ENCODE measurements around the gene NINJ2.
"Not testable (repeated sequence)": the region's sequence is repeated elsewhere in the genome, so short reads cannot be mapped to it uniquely, and the experiment has no call there.

The NINJ2 gene

DNA sequence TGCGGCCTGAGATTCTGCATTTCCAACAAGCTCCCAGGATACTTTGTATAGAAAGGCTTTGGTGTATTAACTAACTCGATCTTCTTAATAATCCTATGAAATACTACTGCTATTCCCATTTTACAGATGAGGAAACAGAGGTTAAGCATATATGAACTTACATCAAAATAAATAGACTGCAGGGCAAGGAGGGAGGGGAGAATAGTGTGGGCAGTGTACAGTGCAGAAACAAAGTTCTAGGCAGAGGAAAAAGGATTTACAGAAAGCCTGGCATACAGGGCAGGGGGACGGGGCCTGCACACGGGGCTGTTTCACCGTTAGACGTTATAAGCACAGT, 19.0 kb downstream of the NINJ2 start:
- no peaks in the 10 kb centered on the region for H3K27me3 ChIP-seq (ENCODE audit: insufficient read depth, insufficient read length)
- peak overlapping the region; percentile 81 for H3K4me3 ChIP-seq (ENCODE audit: insufficient read length, low read depth)
- peaks cover 7% of the 10 kb centered on the region for H3K4me1 ChIP-seq (ENCODE audit: insufficient read depth, insufficient read length)
- no peak for DNase-seq (ENCODE audit: low read depth, low spot score)
- peak overlapping the region; percentile 7 for H3K9ac ChIP-seq (ENCODE audit: insufficient read length, low read depth)
- peaks cover 25% of the 10 kb centered on the region for H3K36me3 ChIP-seq (ENCODE audit: insufficient read depth, insufficient read length, low read length)
- TF ChIP-seq SUZ12 (IDR thresholded peaks at IDR 0.05; ENCODE audit: extremely low read depth, insufficient read depth, insufficient read length), result no peak
- no peak for TF ChIP-seq YY1 (IDR thresholded peaks at IDR 0.05; ENCODE audit: insufficient read depth, insufficient read length)
- no peak for TF ChIP-seq ZNF274 (IDR thresholded peaks at IDR 0.05; ENCODE audit: low read depth, low read length)
- H3K9me3 ChIP-seq (ENCODE audit: insufficient read depth, low read length), result no peaks in the 10 kb centered on the region

DNA sequence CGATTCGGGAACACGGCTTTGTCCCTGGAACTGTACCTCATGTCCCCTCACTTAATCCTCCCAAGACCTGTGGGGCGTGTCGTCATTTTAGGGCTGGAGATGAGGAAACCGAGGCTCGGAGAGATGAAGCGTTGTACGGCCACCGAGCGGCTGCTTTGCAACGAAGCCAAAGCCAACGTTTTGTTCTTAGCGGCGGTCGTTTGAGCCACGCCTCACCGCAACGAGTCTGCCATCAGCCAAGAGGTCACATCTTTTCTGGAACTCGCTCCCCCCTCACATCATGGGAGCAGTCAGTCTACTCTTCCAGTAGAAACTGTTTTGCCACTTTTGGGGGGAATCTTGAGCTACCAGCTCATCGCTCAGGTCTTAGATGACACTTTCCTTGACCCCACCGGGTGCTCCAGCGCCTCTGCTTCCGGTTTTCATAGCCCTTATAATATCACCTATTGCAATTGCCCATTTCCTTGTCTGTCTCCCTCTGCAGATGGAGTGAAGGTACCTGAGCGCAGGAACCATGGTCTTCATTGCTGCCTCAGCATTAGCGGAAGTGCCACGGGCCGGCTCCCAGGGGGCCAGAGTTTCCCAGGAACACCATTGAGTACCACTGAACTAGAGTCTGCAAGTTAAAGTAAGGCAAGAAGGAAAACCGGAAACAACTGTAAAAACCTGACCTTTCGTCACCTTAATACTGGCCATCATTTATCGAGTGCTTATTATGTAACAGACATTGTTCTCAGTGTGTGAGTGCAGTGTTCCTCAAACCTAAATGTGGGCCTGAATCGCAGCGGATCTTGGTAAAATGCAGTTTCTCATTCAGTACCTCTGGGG, 19.6 kb downstream of the NINJ2 start:
- Histone ChIP-seq H3K4me1 (ENCODE audit: insufficient read depth, insufficient read length) (peaks cover 7% of the 10 kb centered on the region), H3K27me3 (ENCODE audit: insufficient read depth, insufficient read length) (no peaks in the 10 kb centered on the region), H3K9ac (ENCODE audit: insufficient read length, low read depth) (peak overlapping the region; percentile 91), H3K4me3 (ENCODE audit: insufficient read length, low read depth) (peak overlapping the region; percentile 81), H3K36me3 (ENCODE audit: insufficient read depth, insufficient read length, low read length) (peaks cover 25% of the 10 kb centered on the region), H3K9me3 (ENCODE audit: insufficient read depth, low read length) (no peaks in the 10 kb centered on the region)
- no peak for DNase-seq (ENCODE audit: low read depth, low spot score)
- TF ChIP-seq ZNF274 (IDR thresholded peaks at IDR 0.05; ENCODE audit: low read depth, low read length) (no peak), SUZ12 (IDR thresholded peaks at IDR 0.05; ENCODE audit: extremely low read depth, insufficient read depth, insufficient read length) (no peak), YY1 (IDR thresholded peaks at IDR 0.05; ENCODE audit: insufficient read depth, insufficient read length) (no peak)

DNA sequence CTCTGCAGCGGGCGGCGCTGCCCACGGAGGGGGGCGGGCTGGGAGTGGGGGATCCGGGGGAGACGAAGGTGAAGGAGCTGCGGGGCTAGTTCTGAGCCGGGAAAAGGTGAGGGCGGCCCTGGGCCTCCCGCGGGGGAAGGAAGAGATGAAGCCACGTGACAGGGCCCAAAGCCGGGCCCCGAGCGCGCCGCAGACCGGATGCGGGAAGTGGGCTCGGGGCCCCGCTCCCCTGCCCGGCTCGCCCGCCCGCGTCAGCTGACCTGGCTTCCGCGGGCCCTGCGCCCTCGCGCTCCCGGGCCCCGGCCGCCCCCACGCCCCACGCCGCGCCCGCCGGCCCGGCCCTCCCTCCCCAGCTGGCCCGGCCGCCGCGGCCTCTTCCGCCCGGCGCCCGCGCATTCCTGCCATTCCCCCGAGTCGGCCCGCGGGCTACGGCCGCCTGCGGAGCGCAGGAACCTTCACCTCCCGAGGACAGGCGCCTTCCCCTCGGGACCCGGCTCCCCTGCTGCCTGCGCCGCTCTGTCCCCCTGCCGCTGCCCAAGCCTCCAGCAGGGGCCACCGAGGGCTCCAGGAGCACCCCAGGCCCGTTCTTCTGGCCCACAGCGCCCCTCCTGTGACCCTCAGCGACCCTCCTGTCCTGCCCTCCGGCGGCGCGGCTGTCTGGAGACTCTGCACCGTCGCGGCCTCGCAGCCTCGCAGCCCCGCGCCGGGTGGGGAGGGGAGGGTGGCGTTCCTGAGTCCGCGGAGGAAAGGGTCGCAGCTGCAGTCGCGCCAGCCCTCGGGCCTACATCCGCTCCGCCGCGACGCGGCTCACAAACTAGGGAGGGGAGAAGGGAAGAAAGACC, 20.4 kb downstream of the NINJ2 start:
- Histone ChIP-seq H3K36me3 (ENCODE audit: insufficient read depth, insufficient read length, low read length) (peaks cover 25% of the 10 kb centered on the region), H3K9me3 (ENCODE audit: insufficient read depth, low read length) (no peaks in the 10 kb centered on the region), H3K4me3 (ENCODE audit: insufficient read length, low read depth) (peak overlapping the region; percentile 81), H3K4me1 (ENCODE audit: insufficient read depth, insufficient read length) (peaks cover 9% of the 10 kb centered on the region), H3K9ac (ENCODE audit: insufficient read length, low read depth) (peak overlapping the region; percentile 91), H3K27me3 (ENCODE audit: insufficient read depth, insufficient read length) (no peaks in the 10 kb centered on the region)
- peak; percentile 78 for DNase-seq (ENCODE audit: low read depth, low spot score)
- TF ChIP-seq YY1 (IDR thresholded peaks at IDR 0.05; ENCODE audit: insufficient read depth, insufficient read length) (no peak), ZNF274 (IDR thresholded peaks at IDR 0.05; ENCODE audit: low read depth, low read length) (no peak), SUZ12 (IDR thresholded peaks at IDR 0.05; ENCODE audit: extremely low read depth, insufficient read depth, insufficient read length) (no peak)

DNA sequence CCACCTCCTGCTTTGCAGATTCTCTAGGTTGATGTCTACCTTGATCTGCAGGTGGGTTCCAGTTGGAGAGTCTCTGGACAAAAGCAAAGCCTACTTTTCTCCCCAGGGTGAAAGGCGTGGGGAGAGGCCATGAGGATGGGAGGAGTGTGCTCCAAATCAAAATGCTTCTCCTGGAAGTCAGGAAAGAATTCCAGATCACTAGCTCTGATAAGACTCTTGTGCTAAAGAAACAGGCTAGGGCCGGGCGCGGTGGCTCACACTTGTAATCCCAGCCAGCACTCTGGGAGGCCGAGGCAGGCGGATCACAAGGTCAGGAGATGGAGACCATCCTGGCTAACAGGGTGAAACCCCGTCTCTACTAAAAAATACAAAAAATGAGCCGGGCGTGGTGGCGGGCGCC, 21.9 kb downstream of the NINJ2 start:
- H3K36me3 ChIP-seq (ENCODE audit: insufficient read depth, insufficient read length, low read length), result peaks cover 10% of the 10 kb centered on the region
- not testable (repeated sequence) for H3K27me3 ChIP-seq (ENCODE audit: insufficient read depth, insufficient read length); H3K4me3 ChIP-seq (ENCODE audit: insufficient read length, low read depth); H3K9me3 ChIP-seq (ENCODE audit: insufficient read depth, low read length); DNase-seq (ENCODE audit: low read depth, low spot score); H3K9ac ChIP-seq (ENCODE audit: insufficient read length, low read depth)
- peaks cover 11% of the 10 kb centered on the region for H3K4me1 ChIP-seq (ENCODE audit: insufficient read depth, insufficient read length)

DNA sequence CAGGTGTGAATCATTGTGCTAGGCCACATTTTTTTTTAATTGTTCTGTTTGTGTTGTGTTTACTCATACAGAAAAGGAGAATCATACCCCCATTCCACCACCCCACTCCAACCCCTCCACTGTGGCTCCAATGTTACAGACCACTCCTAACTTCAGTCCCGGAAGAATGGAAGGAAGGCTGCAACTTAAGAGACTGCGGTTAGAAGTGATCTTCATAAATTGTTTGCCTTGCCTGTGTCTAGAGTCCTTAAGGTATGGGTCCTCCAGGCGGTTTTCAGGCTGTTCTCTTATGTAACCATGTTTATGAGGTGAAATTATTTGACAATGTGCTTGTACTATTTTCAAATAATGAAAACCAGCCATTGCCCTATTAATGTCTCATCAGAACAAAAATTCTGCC, 22.5 kb downstream of the NINJ2 start:
- Histone ChIP-seq H3K36me3 (ENCODE audit: insufficient read depth, insufficient read length, low read length) (peaks cover 5% of the 10 kb centered on the region), H3K4me1 (ENCODE audit: insufficient read depth, insufficient read length) (peaks cover 11% of the 10 kb centered on the region), H3K9me3 (ENCODE audit: insufficient read depth, low read length) (no peaks in the 10 kb centered on the region), H3K4me3 (ENCODE audit: insufficient read length, low read depth) (no peak overlapping the region), H3K9ac (ENCODE audit: insufficient read length, low read depth) (no peak overlapping the region), H3K27me3 (ENCODE audit: insufficient read depth, insufficient read length) (no peaks in the 10 kb centered on the region)
- no peak for DNase-seq (ENCODE audit: low read depth, low spot score)
- TF ChIP-seq SUZ12 (IDR thresholded peaks at IDR 0.05; ENCODE audit: extremely low read depth, insufficient read depth, insufficient read length), result no peak
- TF ChIP-seq YY1 (IDR thresholded peaks at IDR 0.05; ENCODE audit: insufficient read depth, insufficient read length), result no peak
- TF ChIP-seq ZNF274 (IDR thresholded peaks at IDR 0.05; ENCODE audit: low read depth, low read length), result no peak

DNA sequence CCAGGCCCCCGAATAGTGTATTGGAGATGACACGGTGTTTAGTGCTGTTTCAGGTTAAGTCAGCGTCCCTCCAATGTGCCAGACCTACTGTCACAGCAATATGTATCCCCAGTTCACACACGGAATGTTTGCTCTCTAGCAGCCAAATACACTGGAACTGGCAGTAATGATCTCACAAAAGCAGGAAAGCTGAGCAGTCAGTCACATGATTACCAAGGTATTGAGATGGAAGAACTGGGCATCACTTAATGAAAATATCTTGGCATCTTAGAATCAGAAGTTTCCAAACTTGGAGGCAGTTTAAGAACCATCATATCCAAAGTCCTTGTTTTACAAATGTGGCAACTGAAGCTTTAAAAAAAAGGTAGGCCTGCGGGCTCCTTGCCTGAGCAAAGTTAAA, 23.3 kb downstream of the NINJ2 start:
- Histone ChIP-seq H3K36me3 (ENCODE audit: insufficient read depth, insufficient read length, low read length) (no peaks in the 10 kb centered on the region), H3K4me3 (ENCODE audit: insufficient read length, low read depth) (no peak overlapping the region), H3K9ac (ENCODE audit: insufficient read length, low read depth) (no peak overlapping the region), H3K9me3 (ENCODE audit: insufficient read depth, low read length) (no peaks in the 10 kb centered on the region), H3K27me3 (ENCODE audit: insufficient read depth, insufficient read length) (no peaks in the 10 kb centered on the region), H3K4me1 (ENCODE audit: insufficient read depth, insufficient read length) (peaks cover 11% of the 10 kb centered on the region)
- no peak for DNase-seq (ENCODE audit: low read depth, low spot score)
- TF ChIP-seq YY1 (IDR thresholded peaks at IDR 0.05; ENCODE audit: insufficient read depth, insufficient read length), result no peak

DNA sequence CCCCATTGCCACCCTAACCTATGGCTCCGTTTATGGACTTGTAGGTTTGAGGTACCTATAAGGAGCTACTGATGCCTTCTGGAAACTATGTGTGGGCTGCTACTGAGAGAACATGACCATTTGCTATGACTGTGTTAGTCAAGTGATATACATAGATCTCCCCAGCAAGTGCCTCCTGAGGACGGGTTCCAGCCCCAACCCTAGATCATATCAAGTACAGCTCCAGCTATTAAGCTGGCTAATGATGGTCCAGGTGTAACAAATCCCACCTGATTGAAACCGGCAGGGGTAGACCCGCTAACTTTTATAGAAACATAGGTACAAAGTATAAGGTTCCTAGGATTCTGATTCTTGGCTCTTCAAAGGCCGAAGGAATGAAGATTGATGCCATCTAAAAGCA, 23.7 kb downstream of the NINJ2 start:
- H3K4me3 ChIP-seq (ENCODE audit: insufficient read length, low read depth), result no peak overlapping the region
- H3K9ac ChIP-seq (ENCODE audit: insufficient read length, low read depth), result no peak overlapping the region
- peaks cover 11% of the 10 kb centered on the region for H3K4me1 ChIP-seq (ENCODE audit: insufficient read depth, insufficient read length)
- no peak for DNase-seq (ENCODE audit: low read depth, low spot score)
- H3K9me3 ChIP-seq (ENCODE audit: insufficient read depth, low read length), result no peaks in the 10 kb centered on the region
- no peaks in the 10 kb centered on the region for H3K36me3 ChIP-seq (ENCODE audit: insufficient read depth, insufficient read length, low read length)
- no peaks in the 10 kb centered on the region for H3K27me3 ChIP-seq (ENCODE audit: insufficient read depth, insufficient read length)
- TF ChIP-seq SUZ12 (IDR thresholded peaks at IDR 0.05; ENCODE audit: extremely low read depth, insufficient read depth, insufficient read length) (no peak), ZNF274 (IDR thresholded peaks at IDR 0.05; ENCODE audit: low read depth, low read length) (no peak), YY1 (IDR thresholded peaks at IDR 0.05; ENCODE audit: insufficient read depth, insufficient read length) (no peak)
